HEK293T (cell line): ENCODE data around the gene CEND1.
A peak's percentile ranks its signal among the peaks of the same experiment; 100 is the strongest.

Experiments
- CTCF ChIA-PET: fragments of 350-600 bp; formaldehyde crosslinking; extraction: SDS; loops from one replicate; lab custom pipeline; 2021; ENCODE audit warnings: antibody characterized with exemption, inconsistent platforms; lab: Yijun Ruan, JAX
- POLR2A ChIA-PET: fragments of 350-600 bp; formaldehyde crosslinking; extraction: SDS; loops from one replicate; lab custom pipeline; 2020; ENCODE audit warnings: antibody characterized with exemption, inconsistent platforms; lab: Yijun Ruan, JAX
- DNase-seq: peaks from one replicate; pipeline ENCODE4 v3.0.0; 2012; ENCODE audit warnings: mixed read lengths; ENCODE audit errors: extremely low spot score
- ARNT ChIP-seq: fragments of 450-650 bp; IDR thresholded peaks from 2 replicates; pipeline ENCODE4 v1.6.1; 2017; ENCODE audit warnings: mild to moderate bottlenecking
- BHLHE40 ChIP-seq: fragments of 450-650 bp; IDR thresholded peaks from 2 replicates; pipeline ENCODE4 v1.6.1; 2016; ENCODE audit warnings: mild to moderate bottlenecking, moderate library complexity, borderline replicate concordance
- CTBP1 ChIP-seq: fragments of 450-650 bp; IDR thresholded peaks from 2 replicates; pipeline ENCODE4 v1.6.1; 2016; ENCODE audit warnings: borderline replicate concordance
- ELF4 ChIP-seq: fragments of 450-650 bp; IDR thresholded peaks from 2 replicates; pipeline ENCODE4 v1.6.1; 2017; ENCODE audit warnings: antibody characterized with exemption
- FOXA1 ChIP-seq: fragments of 450-650 bp; IDR thresholded peaks from 2 replicates; pipeline ENCODE4 v1.6.1; 2016; ENCODE audit warnings: mild to moderate bottlenecking
- FOXK2 ChIP-seq: fragments of 450-650 bp; IDR thresholded peaks from 2 replicates; pipeline ENCODE4 v1.6.1; 2016; ENCODE audit warnings: mild to moderate bottlenecking
- FOXM1 ChIP-seq: fragments of 450-650 bp; IDR thresholded peaks from 2 replicates; pipeline ENCODE4 v1.6.1; 2017; ENCODE audit warnings: mild to moderate bottlenecking, borderline replicate concordance
- HDGF ChIP-seq: fragments of 450-650 bp; IDR thresholded peaks from 2 replicates; pipeline ENCODE4 v1.6.1; 2017; ENCODE audit warnings: antibody characterized with exemption, borderline replicate concordance
- L3MBTL2 ChIP-seq: fragments of 450-650 bp; conservative IDR thresholded peaks from 2 replicates; pipeline ENCODE4 v1.6.1; 2016; ENCODE audit warnings: mild to moderate bottlenecking
- LEF1 ChIP-seq: fragments of 450-650 bp; IDR thresholded peaks from 2 replicates; pipeline ENCODE4 v1.6.1; 2017; ENCODE audit warnings: mild to moderate bottlenecking, borderline replicate concordance
- NFRKB ChIP-seq: fragments of 450-650 bp; IDR thresholded peaks from 2 replicates; pipeline ENCODE4 v1.6.1; 2016; ENCODE audit warnings: mild to moderate bottlenecking, moderate library complexity
- PKNOX1 ChIP-seq: fragments of 450-650 bp; IDR thresholded peaks from 2 replicates; pipeline ENCODE4 v1.6.1; 2016
- SP1 ChIP-seq: fragments of 450-650 bp; IDR thresholded peaks from 2 replicates; pipeline ENCODE4 v1.6.1; 2017
- SUZ12 ChIP-seq: fragments of 450-650 bp; IDR thresholded peaks from 2 replicates; pipeline ENCODE4 v1.6.1; 2016; ENCODE audit warnings: mild to moderate bottlenecking
- TARDBP ChIP-seq: fragments of 450-650 bp; IDR thresholded peaks from 2 replicates; pipeline ENCODE4 v1.6.1; 2016
- ZNF384 ChIP-seq: fragments of 450-650 bp; IDR thresholded peaks from 2 replicates; pipeline ENCODE4 v1.6.1; 2016

CEND1 gene

GRCh38 chr11:824942-825341 lies 35.1 kb upstream of the CEND1 start:
- TF ChIP-seq BHLHE40 (no peak), CTBP1 (no peak), FOXA1 (no peak), ELF4 (no peak)
- ChIA-PET POLR2A (interaction anchor here (1.8 kb wide), 1 partner anchor 9 kb away, joined by 4 read pairs; no protein-coding TSS in a partner anchor), CTCF (no interaction called here)
- DNase-seq: no peak

GRCh38 chr11:824292-824880 lies 34.5 kb upstream of the CEND1 start:
- no peak for DNase-seq
- ChIA-PET CTCF (no interaction called here), POLR2A (interaction anchor here (1.8 kb wide), 1 partner anchor 10 kb away, joined by 4 read pairs; no protein-coding TSS in a partner anchor)
- TF ChIP-seq FOXK2 (no peak), NFRKB (no peak), FOXA1 (no peak), LEF1 (no peak), ARNT (no peak)

- DNase-seq: no peak
- ChIA-PET POLR2A (interaction anchor here (1.8 kb wide), 1 partner anchor 10 kb away, joined by 4 read pairs; no protein-coding TSS in a partner anchor), CTCF (no interaction called here)
- TF ChIP-seq FOXK2 (no peak), FOXA1 (no peak)
These were observed 33.8 kb upstream of the CEND1 start for GRCh38 chr11:823441-824291.

GRCh38 chr11:821512-822371 lies 31.9 kb upstream of the CEND1 start:
- no peak for DNase-seq
- POLR2A ChIA-PET: interaction anchor here (0.9 to 5.3 kb wide), 4 partner anchors 11 to 21 kb away, joined by 3 to 39 read pairs (median 4); partner anchors contain the start of genes CD151, POLR2L, RPLP2 and TSPAN4
- TF ChIP-seq FOXM1 (no peak), ARNT (no peak), HDGF (no peak), L3MBTL2 (no peak), LEF1 (no peak), NFRKB (no peak), SUZ12 (no peak), PKNOX1 (no peak), FOXK2 (no peak), FOXA1 (no peak), BHLHE40 (no peak), ELF4 (no peak), ZNF384 (no peak)
- CTCF ChIA-PET: no interaction called here

- DNase-seq: no peak
- TF ChIP-seq ELF4: no peak
- no peak for TF ChIP-seq SUZ12
- TF ChIP-seq HDGF: no peak
- ChIA-PET CTCF (no interaction called here), POLR2A (interaction anchor here (1.2 to 5.3 kb wide), 3 partner anchors 12 to 22 kb away, joined by 3 to 40 read pairs (median 39); partner anchors contain the start of genes CD151, POLR2L, RPLP2 and TSPAN4)
These were observed 31.0 kb upstream of the CEND1 start for GRCh38 chr11:820655-821511.

GRCh38 chr11:819943-820649 lies 30.2 kb upstream of the CEND1 start:
- ChIA-PET POLR2A (interaction anchor here (1.0 to 5.3 kb wide), 7 partner anchors 11 to 244 kb away, joined by 3 to 40 read pairs (median 7); partner anchors contain the start of genes CD151, GATD1 and RPLP2), CTCF (no interaction called here)
- TF ChIP-seq FOXA1 (no peak), ZNF384 (no peak), FOXM1 (no peak), CTBP1 (no peak), ELF4 (no peak), FOXK2 (no peak), TARDBP (no peak), SP1 (no peak), LEF1 (no peak), PKNOX1 (no peak), SUZ12 (no peak), NFRKB (no peak), L3MBTL2 (no peak), BHLHE40 (no peak)
- peak; percentile 61 for DNase-seq
